ENCODE results near the gene AKAP9. TPM values are rescaled to one million over a fixed set of nuclear protein-coding genes. Genes with fewer than 3 reads are reported as not detected.

The AKAP9 gene
- total RNA-seq, 1 experiment from 2014 or later, result 71.3 TPM

GRCh38 chr7:91957232-91957631, 16.6 kb downstream of the AKAP9 start:
- H3K4me1 ChIP-seq (replicated peaks; ENCODE audit: insufficient read depth), result no peaks in the 10 kb centered on the region
- H3K9me3 ChIP-seq (ENCODE audit: insufficient read depth, low read depth), result no peaks in the 10 kb centered on the region
- CTCF ChIA-PET, result no interaction called here
- H3K36me3 ChIP-seq (ENCODE audit: low read depth), result no peaks in the 10 kb centered on the region
- no TSS peak for BruUV-seq (replicated peaks)
- no peak for DNase-seq
- H4K20me1 ChIP-seq (ENCODE audit: insufficient read depth), result peaks cover 9% of the 10 kb centered on the region
- no peaks in the 10 kb centered on the region for H3F3A ChIP-seq (ENCODE audit: insufficient read depth, low read depth)
- POLR2A ChIA-PET (ENCODE audit: unreplicated experiment), result no interaction called here
- no peak overlapping the region for H2AFZ ChIP-seq
- H3K4me3 ChIP-seq, result no peak overlapping the region
- peaks cover 21% of the 10 kb centered on the region for H3K79me2 ChIP-seq (ENCODE audit: low read depth)
- intact Hi-C loops (cut with micrococcal nuclease; ENCODE audit: unreplicated experiment), result no loop called here
- no peak overlapping the region for H3K27ac ChIP-seq
- no peaks in the 10 kb centered on the region for H3K27me3 ChIP-seq (ENCODE audit: insufficient read depth, low read depth)
- no peak overlapping the region for H3K4me2 ChIP-seq
- TF ChIP-seq CTCF (conservative IDR thresholded peaks at IDR 0.05) (no peak), EZH2 (IDR thresholded peaks at IDR 0.05; ENCODE audit: low read depth) (no peak)
- H3K9me2 ChIP-seq (ENCODE audit: insufficient read depth), result no peaks in the 10 kb centered on the region

- no peak for DNase-seq
- no peak overlapping the region for H3K27ac ChIP-seq
- no peaks in the 10 kb centered on the region for H3K4me1 ChIP-seq (replicated peaks; ENCODE audit: insufficient read depth)
- no peak overlapping the region for H2AFZ ChIP-seq
- H3K9me3 ChIP-seq (ENCODE audit: insufficient read depth, low read depth), result no peaks in the 10 kb centered on the region
- CTCF ChIA-PET, result no interaction called here
- intact Hi-C loops (cut with micrococcal nuclease; ENCODE audit: unreplicated experiment), result no loop called here
- no TSS peak for BruUV-seq (replicated peaks)
- peaks cover 21% of the 10 kb centered on the region for H3K79me2 ChIP-seq (ENCODE audit: low read depth)
- no peaks in the 10 kb centered on the region for H3K27me3 ChIP-seq (ENCODE audit: insufficient read depth, low read depth)
- POLR2A ChIA-PET (ENCODE audit: unreplicated experiment), result no interaction called here
- no peak overlapping the region for H3K4me3 ChIP-seq
- H4K20me1 ChIP-seq (ENCODE audit: insufficient read depth), result peaks cover 9% of the 10 kb centered on the region
- H3K9me2 ChIP-seq (ENCODE audit: insufficient read depth), result no peaks in the 10 kb centered on the region
- no peak overlapping the region for H3K4me2 ChIP-seq
- TF ChIP-seq CTCF (conservative IDR thresholded peaks at IDR 0.05) (no peak), EZH2 (IDR thresholded peaks at IDR 0.05; ENCODE audit: low read depth) (no peak)
- H3F3A ChIP-seq (ENCODE audit: insufficient read depth, low read depth), result no peaks in the 10 kb centered on the region
- H3K36me3 ChIP-seq (ENCODE audit: low read depth), result no peaks in the 10 kb centered on the region
These were observed 17.2 kb downstream of the AKAP9 start for GRCh38 chr7:91957823-91958222.

DNA sequence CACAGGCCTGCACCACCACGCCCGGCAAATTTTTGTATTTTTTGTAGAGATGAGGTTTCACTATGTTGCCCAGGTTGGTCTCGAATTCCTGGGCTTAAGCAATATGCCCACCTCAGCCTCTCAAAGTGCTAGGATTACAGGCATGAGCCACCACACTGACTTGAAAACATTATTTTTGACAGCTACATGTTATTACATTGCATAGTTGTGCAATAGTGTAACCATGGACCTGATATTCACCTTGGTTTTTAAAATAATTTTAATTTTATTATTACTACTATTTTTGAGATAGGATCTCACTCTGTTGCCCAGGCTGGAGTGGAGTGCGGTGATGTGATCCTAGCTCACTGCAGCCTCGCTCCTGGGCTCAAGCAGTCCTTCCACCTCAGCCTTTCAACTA, 18.4 kb downstream of the AKAP9 start:
- no peak overlapping the region for H3K4me2 ChIP-seq
- DNase-seq, result no peak
- no peak overlapping the region for H3K4me3 ChIP-seq
- no TSS peak for BruUV-seq (replicated peaks)
- intact Hi-C loops (cut with micrococcal nuclease; ENCODE audit: unreplicated experiment), result no loop called here
- H3K27me3 ChIP-seq (ENCODE audit: insufficient read depth, low read depth), result no peaks in the 10 kb centered on the region
- H3K9me3 ChIP-seq (ENCODE audit: insufficient read depth, low read depth), result no peaks in the 10 kb centered on the region
- H3F3A ChIP-seq (ENCODE audit: insufficient read depth, low read depth), result no peaks in the 10 kb centered on the region
- TF ChIP-seq EZH2 (IDR thresholded peaks at IDR 0.05; ENCODE audit: low read depth), result no peak
- TF ChIP-seq CTCF (conservative IDR thresholded peaks at IDR 0.05), result no peak
- CTCF ChIA-PET, result no interaction called here
- peaks cover 14% of the 10 kb centered on the region for H3K79me2 ChIP-seq (ENCODE audit: low read depth)
- no peaks in the 10 kb centered on the region for H3K36me3 ChIP-seq (ENCODE audit: low read depth)
- POLR2A ChIA-PET (ENCODE audit: unreplicated experiment), result no interaction called here
- no peak overlapping the region for H3K27ac ChIP-seq
- no peaks in the 10 kb centered on the region for H3K9me2 ChIP-seq (ENCODE audit: insufficient read depth)
- H3K4me1 ChIP-seq (replicated peaks; ENCODE audit: insufficient read depth), result no peaks in the 10 kb centered on the region
- peaks cover 3% of the 10 kb centered on the region for H4K20me1 ChIP-seq (ENCODE audit: insufficient read depth)
- H2AFZ ChIP-seq, result no peak overlapping the region

Data from PC-9 (cell line).